Stimulated activated CD8-positive, alpha-beta memory T cell treated with anti-CD3 and anti-CD28 coated beads, Interleukin-15, amount 100 ng/mL, for 48 hours (primary cell): ENCODE results near the gene STEEP1.
"Not testable (repeated sequence)": the region's sequence is repeated elsewhere in the genome, so short reads cannot be mapped to it uniquely, and the experiment has no call there.

ENCODE experiments used
- DNase-seq, 2 donors: peaks; one replicate each; pipeline ENCODE4 v3.0.0-alpha.2; 2020; ENCODE audit warnings: low read depth in 2 of 2

STEEP1 gene

DNA sequence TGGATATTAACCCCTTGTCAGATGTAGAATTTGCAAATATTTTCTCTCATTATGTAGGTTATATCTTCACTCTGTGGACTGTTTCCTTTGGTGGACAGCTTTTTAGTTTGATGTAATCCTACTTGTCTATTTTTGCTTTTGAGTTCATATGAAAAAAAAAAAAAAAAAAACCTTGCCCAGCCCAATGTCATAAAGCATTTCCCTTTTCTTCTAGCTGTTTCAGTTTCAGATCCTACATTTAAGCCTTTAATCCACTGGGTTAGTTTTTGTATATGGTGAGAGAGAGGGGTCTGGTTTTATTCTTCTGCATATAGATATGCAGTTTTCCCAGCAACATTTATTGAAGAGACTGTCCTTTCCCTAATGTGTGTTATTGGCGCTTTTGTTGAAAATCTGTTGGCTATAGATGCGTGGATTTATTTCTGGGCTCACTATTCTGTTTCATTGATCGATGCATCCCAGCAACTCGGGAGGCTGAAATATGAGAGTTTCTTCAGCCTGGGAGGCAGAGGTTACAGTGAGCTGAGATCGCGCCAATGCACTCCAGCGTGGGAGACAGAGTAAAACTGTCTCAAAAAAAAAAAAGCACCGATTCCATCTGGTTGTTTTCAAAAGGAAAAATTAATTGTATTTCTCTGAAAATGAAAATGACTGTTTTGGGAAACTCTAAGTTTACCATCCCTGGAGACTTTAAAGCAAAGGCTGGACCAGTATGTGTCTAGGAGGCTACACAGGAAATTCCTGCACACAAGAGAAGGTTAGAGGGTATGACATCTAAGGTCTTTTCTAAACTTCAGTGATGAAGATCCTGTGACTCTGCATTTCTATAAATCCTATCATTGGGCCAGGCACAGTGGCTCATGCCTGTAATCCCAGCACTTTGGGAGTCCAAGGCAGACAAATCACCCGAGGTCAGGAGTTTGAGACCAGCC, 35.6 kb downstream of the STEEP1 start:
- no peak for DNase-seq

DNA sequence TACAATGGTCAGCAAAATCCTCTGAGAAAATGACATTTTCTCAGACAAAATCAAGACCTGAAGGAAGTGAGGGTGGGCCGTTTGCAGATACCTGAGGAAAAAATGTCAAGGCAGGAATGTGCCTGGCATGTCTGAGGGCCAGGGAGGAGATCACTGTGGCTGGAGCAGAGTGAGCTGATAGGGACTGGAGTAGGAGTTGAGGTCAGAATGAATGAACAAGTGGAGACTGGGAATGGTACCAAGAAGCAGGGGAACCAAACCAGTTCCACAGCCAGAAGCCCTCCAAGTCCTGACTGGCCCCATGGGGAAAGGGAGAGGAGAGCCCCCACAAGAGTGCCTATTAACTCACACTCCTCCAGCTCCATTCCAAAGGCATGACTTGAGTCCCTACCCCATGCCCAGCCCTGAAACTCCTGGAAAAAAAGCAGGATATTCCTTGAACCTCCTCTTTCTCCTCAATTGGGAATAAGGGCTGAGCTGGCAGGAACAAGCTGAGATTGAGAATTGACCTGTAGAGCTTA, 41.5 kb downstream of the STEEP1 start:
- DNase-seq = no peak

DNA sequence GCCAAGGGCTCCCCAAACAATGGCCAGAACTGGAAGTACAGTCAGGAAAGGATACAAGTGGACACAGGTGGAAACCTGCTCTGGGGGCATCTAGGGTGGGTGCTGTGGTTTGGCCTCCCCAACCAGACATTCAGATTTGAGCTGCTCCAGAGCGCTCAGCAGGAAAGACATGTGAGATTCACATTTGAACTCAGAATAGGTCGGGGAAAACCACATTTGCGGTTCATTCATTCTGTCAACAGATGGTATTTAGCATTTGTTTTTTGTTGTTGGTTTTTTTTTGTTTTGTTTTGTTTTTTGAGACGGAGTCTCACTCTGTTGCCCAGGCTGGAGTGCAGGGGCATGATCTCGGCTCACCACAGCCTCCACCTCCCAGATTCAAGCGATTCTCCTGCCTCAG, 44.0 kb downstream of the STEEP1 start:
- DNase-seq = no peak

DNA sequence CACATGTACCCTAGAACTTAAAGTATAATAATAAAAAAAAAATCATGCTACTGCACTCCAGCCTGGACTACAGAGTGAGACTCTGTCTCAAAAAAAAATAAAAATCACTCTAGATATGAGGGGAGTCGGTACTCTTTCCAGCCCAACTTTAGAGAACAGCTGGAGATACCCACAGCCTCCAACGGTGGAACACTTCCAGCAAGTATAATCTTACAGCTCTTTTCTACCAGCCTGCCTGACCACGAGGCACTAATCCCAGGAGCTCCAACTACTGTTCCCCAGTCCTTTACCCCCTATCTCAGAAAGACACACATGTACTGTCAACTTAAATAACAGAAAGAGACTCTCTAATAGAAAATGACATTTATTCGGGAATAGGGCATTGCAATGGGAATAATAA, 46.8 kb downstream of the STEEP1 start:
- DNase-seq = no peak

DNA sequence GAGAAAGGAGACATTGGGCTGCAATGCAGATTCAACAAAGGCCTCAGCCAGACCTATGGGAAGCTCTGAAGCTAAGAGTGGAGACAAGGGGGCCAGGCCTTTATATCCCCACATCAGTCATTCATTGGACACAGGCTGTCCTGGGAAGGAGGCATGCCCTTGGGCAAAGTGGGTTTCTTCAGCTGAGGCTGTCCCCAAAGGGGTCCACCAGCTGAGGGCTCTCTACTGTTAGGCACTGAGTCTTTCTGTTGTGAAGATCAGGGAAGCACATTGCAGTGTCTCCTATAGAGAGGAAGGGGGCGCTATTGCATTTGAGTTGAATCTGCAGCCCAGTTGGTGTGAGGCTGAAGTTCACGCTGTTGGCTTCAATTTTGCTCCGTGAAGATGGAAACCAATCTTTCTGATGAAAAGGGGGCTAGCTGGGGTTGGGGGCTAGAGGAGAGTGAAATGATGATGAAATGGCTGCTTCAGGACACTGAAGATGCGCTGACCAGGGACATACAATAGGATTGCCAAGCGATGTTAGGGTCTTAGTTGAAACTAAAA, 49.0 kb downstream of the STEEP1 start:
- DNase-seq = no peak

DNA sequence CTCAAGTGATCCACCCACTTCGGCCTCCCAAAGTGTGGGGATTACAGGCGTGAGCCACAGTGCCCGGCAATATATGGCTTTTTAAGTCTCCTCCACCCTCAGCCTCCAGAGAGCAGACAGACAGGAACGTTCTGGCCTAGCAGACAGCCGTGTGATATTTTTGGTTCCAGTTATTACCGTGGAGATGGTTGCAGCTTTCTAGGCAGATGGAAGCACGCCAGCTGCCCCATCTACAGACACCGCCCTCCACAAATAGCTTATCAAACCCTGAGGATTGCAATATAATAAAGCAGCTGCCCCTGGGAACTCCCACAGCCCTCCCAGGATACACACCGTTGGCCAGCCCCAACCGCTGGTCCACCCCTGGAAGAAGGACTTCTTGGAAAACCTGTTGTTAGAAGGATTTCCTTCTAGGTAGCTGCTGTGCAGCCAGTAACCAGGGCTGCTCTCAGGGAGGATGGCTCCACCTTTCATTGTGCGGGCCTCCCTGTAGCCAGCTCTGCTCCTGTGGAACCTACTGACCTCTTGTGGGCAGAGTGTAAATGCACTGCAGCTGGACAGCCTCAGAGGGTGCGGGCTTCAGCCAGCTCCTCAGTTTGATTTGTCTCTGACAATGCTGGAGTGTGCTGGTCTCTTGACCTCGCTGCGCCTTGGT, 52.9 kb downstream of the STEEP1 start:
- DNase-seq = no peak

DNA sequence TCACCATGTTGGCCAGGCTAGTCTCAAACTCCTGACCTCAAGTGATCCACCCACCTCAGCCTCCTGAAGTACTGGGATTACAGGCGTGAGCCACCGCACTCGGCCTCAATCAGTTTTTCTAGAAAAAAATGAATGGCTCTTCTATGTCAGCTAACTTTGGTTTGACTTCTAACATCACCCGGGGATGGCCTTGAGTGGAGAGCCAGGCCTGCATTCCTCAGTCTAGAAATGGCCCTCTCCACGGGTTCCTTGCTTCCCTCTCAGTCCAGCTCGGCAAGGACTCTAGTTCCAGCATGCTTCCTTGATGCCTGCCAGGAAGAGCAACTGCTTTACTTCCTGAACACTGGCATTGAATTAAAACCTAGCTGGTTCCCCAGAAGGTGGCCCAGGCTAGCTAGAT, 58.0 kb downstream of the STEEP1 start:
- no peak for DNase-seq

DNA sequence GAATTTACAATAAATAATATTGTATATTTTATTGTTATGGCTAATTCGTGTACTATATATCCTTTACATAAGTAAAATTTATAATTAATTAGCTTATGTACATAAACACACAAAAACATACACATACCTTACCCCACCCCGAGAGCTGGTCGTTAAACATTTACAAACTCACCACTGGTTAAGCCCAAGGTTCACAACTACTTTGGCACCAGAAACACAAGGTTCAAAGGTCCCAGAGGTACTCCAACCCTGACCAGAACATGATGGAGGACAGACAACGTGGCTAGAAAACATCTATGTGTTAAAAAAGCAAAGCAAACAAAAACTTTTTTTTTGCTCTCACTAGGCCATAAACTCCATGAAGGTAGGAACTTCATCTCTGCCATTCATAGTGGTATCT, 59.3 kb downstream of the STEEP1 start:
- DNase-seq = no peak

DNA sequence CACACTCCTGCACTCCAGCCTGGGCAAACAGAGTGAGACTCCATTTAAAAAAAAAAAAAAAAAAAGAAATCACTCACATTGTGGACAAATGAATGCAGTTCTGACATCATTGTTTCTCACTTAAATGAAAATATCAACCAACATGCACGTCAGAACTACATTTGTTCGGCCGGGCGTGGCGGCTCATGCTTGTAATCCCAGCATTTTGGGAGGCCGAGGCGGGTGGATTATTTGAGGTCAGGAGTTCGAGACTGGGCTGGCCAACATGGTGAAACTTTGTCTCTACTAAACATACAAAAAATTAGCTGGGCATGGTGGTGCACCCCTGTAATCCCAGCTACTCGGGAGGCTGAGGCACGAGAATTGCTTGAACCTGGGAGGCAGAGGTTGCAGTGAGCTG, 60.1 kb downstream of the STEEP1 start:
- DNase-seq = not testable (repeated sequence)

DNA sequence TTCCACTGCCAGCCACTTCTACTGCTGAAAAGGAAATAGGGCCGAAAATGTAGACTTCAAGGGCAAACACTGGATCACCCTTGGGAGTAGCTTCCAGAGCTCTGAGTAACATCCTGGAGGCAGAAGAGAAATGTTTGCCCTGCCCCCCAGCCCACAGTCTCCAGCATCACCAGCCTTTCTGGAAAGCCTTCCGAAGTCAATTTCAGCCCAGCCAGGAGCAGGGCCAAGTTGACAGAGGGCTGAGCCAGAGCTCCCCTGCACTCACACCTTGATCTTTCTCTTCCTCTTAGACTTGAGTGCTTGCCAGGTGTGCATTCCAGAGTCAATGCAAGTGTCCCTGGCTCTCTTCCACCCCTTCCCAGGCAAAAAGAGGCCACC, 61.7 kb downstream of the STEEP1 start:
- DNase-seq = no peak

DNA sequence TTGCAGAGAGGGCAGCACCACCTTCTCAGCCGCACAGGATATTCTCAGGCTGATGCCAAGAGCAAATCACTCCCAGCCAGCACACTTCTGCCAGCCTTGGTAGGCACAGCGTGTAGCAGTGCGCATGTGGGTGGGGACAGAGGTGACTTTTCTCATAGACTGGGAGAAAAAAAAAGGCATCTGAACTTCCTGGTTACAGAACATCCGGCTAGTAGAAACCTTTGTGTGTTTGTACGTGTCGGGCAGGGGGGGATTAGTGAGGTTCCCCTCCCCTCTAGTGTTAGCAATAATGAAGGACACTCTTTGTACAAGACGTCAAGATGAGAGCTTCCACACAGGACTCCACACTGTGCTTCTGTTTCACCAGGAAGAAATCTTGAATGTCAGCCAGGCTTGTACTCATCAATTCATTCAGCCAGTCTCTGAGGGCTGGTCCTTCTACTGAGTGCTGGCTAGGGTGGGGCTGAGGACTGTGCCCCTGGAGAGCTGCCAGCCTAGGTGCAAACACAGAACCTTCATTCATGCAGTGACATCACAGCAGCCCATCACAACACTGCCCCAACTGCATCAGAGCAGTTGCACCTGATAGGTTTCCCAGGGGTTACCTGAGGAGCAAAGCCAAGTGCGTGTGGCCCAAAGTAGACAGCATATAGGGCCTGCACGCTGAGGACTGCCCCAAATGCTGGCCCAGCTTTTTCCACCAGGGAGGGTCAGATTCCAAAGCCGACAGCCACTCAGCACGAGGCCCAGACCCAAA, 62.3 kb downstream of the STEEP1 start:
- no peak for DNase-seq

DNA sequence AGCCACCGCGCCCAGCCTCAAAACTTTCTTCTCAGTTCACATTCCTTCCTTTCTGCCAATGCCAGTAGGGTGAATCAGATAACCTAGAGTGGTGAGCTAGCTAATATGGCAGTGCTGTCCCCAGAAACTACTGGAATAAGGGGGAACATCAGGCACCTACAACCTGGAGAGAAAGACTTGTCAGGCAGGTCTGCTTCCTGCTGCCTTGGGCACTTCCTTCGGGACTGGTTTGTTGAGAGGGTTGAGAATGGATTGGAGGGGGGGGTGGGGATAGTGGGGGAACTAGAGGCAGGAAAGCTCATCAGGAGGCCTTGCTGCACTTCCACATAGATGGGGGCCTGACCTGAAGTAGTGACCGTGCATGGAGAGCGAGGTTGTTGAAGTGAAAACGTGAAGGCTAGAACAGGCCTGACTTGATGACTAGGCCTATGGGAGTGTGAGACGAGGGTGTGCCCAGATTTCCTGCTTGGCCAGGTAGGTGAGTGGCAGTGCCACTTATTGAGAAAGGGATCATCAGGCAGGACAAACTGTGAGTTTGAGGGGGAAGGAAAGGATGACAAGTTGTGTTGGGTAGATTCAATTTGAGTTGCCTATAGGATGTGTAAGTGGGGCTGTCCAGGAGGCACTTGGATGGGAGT, 63.6 kb downstream of the STEEP1 start:
- DNase-seq = no peak

DNA sequence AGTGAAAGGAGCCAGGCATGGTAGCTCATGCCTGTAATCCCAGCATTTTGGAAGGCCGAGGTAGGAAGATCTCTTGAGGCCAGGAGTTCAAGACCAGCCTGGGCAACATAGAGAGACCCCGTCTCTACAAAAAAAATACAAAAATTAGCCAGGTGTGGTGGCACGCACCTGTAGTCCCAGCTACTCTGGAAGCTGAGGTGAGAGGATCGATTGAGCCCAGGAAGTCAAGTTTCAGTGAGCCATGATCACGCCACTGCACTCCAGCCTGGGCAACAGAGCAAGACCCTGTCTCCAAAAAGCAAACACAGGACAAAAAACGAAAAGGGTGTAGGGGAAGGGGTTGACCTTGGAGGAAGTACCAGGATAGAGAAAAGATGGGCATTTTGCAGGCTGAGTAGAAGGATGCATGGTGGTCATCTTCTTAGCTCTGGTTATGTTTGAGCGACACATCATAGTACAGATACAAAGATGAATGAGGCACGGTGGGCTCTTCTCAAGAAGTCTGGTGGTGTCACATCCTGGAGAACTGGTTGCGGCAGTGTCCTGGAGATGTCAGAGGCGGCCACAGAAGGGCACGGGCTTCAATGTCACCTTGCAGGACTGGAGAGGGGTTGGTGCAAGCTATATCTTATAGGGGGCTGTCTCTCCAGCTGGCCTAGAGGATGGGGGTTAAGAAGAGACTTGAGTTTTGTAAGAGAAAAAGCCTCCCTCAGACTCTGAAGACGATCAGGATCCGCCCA, 65.0 kb downstream of the STEEP1 start:
- no peak for DNase-seq

DNA sequence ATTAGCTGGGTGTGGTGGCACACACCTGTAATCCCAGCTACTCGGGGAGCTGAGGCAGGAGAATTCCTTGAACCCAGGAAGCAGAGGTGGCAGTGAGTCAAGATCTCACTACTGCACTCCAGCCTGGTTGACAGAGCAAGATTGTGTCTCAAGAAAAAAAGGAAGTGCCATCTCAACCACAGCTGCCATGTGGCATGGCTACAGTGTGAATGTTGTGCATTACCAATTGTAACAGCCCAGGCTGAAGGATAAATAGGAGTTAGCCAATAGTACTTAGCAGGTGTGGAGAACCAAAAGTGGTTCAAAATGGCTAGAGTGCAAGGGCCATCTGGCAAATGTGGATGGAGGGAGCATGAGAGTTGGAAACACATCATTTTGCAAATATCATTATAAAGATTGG, 68.0 kb downstream of the STEEP1 start:
- DNase-seq = no peak

DNA sequence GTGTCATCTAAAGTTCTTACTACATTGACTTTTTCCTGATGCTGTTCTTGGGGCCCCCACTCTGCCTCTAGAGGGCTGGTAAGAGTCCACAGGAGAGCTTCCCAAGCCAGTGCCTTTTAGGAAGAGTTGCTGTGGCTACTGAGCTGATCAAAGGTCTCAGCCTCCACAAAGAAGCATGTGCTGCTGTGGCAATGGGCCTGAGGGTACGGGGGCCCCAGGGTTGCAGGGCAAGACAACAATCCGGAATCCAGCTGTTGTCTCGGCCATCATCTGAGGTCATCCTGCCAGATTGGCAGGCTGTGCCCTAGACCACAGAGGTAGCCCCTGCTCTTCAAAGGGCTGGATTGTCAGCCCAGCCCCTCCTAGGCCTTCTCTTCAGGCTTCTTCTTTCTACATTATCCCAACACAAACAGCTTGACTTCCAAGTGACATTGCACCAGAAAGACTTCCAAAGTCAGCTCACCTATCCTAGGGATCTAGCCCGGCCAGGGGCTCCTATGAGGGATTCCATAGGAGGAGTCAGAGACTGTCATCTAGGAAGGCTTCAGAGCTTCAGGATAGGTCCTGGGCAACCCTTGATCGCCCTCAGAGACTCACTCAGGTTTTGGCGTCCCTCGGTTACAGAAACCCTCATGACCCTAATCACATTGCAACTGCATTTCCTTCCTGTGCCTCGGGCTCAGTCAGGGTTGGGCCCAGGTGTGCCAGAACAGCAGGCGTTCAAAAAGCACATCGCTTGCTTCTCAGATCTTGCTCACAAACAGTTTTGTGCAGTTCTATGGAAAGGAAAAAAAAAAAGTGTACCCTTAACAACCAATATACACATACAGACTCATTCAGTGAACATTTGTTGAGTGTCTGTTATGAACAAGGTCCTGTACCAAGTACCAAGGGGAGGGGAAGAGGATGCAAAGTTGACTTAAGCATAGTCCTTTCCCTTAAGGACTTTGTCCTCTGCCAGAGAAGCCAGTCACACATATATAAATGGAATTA, 69.2 kb downstream of the STEEP1 start:
- DNase-seq = no peak

DNA sequence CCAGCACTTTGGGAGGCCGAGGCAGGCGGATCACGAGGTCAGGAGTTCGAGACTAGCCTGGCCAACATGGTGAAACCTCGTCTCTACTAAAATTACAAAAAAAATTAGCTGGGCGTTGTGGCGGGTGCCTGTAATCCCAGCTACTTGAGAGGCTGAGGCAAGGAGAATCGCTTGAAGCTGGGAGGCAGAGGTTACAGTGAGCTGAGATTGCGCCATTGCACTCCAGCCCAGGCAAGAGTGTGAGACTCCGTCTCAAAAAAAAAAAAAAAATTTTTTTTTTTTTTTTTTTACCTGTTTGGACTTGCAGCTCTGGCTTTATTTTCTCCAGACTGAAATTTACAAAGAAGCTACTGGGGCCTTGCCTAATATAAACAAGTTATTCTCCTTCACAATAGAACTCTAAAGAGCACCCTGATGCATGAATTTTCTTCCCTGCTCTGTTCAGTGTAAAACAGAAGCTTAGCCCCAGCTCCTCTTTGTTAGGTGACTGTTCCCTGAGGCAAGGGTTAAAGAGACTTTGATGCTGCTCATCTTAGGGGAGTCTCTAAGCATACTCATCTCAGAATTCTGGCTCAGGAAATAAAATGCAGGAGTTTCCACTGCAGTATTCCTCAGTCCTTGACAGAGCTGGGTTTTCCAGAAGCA, 71.2 kb downstream of the STEEP1 start:
- DNase-seq = not testable (repeated sequence)

DNA sequence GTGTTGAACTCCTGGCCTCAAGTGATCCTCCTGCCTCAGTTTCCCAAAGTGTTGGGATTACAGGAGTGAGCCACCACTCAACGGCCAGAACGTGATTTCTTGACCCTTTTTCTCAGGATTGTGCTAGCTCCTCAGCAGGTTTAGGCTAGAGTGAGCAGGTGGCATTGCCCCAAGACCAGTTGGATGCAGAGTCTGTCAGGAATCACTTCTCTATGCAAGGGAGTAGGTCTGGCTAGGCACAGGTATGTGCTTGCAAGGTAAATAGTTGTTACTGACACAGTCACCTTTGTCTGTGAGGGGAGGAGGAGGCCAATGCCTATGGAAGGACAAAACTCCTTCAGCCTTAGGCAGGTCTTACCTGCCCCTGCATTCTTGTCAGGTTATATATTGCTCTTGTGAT, 72.7 kb downstream of the STEEP1 start:
- no peak for DNase-seq

DNA sequence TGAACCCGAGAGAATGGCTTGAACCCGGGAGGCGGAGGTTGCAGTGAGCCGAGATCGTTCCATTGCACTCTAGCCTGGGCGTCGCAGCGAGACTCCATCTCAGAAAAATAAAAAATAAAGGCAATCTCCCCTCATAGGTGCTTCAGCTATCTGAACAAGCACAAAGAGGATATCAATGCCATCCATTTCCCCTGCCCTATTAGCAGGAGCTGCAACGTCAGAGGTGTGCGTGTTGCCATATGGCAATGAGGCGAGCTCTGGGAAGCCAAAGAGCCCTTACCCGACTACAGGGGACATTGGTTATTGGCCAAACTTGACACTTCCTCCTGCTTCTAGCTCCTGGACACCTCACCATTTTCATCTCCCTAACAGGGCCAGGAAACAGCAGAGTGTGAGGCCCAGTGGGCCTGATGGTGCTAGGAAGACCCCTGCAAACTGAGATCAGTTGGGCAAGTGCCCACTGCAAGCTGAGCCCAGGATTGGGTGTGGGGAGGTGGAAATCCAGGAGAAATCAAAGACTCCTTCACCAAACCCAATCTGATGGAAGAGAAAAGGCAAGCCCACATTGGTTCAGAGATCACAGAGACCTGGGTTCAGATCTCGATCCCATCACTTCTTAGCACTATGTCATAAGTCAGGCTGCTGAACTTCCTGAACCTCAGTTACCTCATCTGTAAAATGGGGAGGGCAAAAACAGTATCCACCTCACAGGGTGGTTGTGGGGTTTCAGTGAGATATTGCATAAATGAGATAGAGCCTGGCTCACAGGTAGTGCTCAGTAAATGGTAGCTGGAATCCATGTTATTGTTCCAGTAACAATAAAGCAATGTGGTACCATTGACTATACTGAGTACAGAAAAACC, 75.8 kb downstream of the STEEP1 start:
- no peak for DNase-seq
